ENCODE data around the gene NKRF. TPM values are rescaled to one million over a fixed set of nuclear protein-coding genes. Genes with fewer than 3 reads are reported as not detected.

NKRF gene
- total RNA-seq, 1 donor, result 6.2 TPM

GRCh38 chrX:119589810-119590209 is 16.4 kb downstream of the NKRF start:
- no peak for TF ChIP-seq CTCF (IDR thresholded peaks at IDR 0.05; ENCODE audit: insufficient read depth, low read length)
- DNase-seq (ENCODE audit: low read depth), result no peak

GRCh38 chrX:119583431-119584059 is 22.7 kb downstream of the NKRF start:
- no peak for DNase-seq (ENCODE audit: low read depth)
- TF ChIP-seq CTCF (IDR thresholded peaks at IDR 0.05; ENCODE audit: insufficient read depth, low read length), result no peak
- no peak overlapping the region for H3K4me3 ChIP-seq (ENCODE audit: low read depth, low read length)

More at GRCh38 chrX:119589810-119590209, 16.4 kb downstream of the NKRF start:
- H3K4me3 ChIP-seq (ENCODE audit: low read depth, low read length), result no peak overlapping the region

GRCh38 chrX:119579414-119579813 is 26.8 kb downstream of the NKRF start:
- TF ChIP-seq CTCF (IDR thresholded peaks at IDR 0.05; ENCODE audit: insufficient read depth, low read length), result no peak

GRCh38 chrX:119574394-119575266 is 31.6 kb downstream of the NKRF start, which contains the start of gene UBE2A:
Gene UBE2A (plus strand): TSS chrX:119574563. CDS start chrX:119574712, 149 bp downstream.
- peak; percentile 90 for DNase-seq (ENCODE audit: low read depth)
- H3K4me3 ChIP-seq (ENCODE audit: low read depth, low read length), result peak within 1 kb of the TSS; percentile 72
- peak; percentile 36 for TF ChIP-seq CTCF (IDR thresholded peaks at IDR 0.05; ENCODE audit: insufficient read depth, low read length)

More at GRCh38 chrX:119579414-119579813, 26.8 kb downstream of the NKRF start:
- no peak for DNase-seq (ENCODE audit: low read depth)
- no peak overlapping the region for H3K4me3 ChIP-seq (ENCODE audit: low read depth, low read length)

GRCh38 chrX:119573840-119574393 is 32.3 kb downstream of the NKRF start:
- TF ChIP-seq CTCF (IDR thresholded peaks at IDR 0.05; ENCODE audit: insufficient read depth, low read length), result no peak
- peak overlapping the region; percentile 72 for H3K4me3 ChIP-seq (ENCODE audit: low read depth, low read length)
- DNase-seq (ENCODE audit: low read depth), result peak; percentile 55

GRCh38 chrX:119573222-119573621 is 33.0 kb downstream of the NKRF start:
- peak overlapping the region; percentile 72 for H3K4me3 ChIP-seq (ENCODE audit: low read depth, low read length)
- DNase-seq (ENCODE audit: low read depth), result no peak
- no peak for TF ChIP-seq CTCF (IDR thresholded peaks at IDR 0.05; ENCODE audit: insufficient read depth, low read length)
